ENCODE data around the gene METTL26. TPM values are rescaled to one million over a fixed set of nuclear protein-coding genes. Genes with fewer than 3 reads are reported as not detected.

METTL26 gene
- total and polyA plus RNA-seq, 4 donors, result 26.3 to 69.1 (median 41.4) TPM

DNA sequence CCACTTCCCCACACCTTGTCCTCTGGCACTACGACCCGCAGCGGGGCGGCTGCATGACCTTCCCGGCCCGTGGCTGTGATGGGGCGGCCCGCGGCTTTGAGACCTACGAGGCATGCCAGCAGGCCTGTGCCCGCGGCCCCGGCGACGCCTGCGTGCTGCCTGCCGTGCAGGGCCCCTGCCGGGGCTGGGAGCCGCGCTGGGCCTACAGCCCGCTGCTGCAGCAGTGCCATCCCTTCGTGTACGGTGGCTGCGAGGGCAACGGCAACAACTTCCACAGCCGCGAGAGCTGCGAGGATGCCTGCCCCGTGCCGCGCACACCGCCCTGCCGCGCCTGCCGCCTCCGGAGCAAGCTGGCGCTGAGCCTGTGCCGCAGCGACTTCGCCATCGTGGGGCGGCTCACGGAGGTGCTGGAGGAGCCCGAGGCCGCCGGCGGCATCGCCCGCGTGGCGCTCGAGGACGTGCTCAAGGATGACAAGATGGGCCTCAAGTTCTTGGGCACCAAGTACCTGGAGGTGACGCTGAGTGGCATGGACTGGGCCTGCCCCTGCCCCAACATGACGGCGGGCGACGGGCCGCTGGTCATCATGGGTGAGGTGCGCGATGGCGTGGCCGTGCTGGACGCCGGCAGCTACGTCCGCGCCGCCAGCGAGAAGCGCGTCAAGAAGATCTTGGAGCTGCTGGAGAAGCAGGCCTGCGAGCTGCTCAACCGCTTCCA lies 2.6 kb downstream of the METTL26 start:
- WGBS, result 98% methylated on average over 74 of the region's 74 CpGs
- Histone ChIP-seq H3K36me3 (ENCODE audit: control insufficient read depth in 4 of 4, insufficient read depth in 3 of 4, low read depth in 1 of 4, low read length in 3 of 4) (peaks cover 0 to 7% (median 0%) of the 10 kb centered on the region in 4 donors), H3K9me3 (ENCODE audit: control insufficient read depth in 4 of 4, low read length in 3 of 4) (no peaks in the 10 kb centered on the region), H3K27ac (ENCODE audit: low read depth in 1 of 2, low read length in 2 of 2) (no peak overlapping the region), H3K9ac (ENCODE audit: low read depth in 1 of 2, low read length in 2 of 2) (no peak overlapping the region), H3K27me3 (ENCODE audit: control insufficient read depth in 4 of 4, insufficient read depth in 4 of 4, low read length in 3 of 4) (no peaks in the 10 kb centered on the region), H3K4me1 (ENCODE audit: control insufficient read depth in 4 of 4, insufficient read depth in 4 of 4, low read length in 3 of 4) (peaks cover 34 to 55% (median 44%) of the 10 kb centered on the region in 4 donors), H3K4me3 (ENCODE audit: low read depth in 1 of 3, low read length in 3 of 3) (no peak overlapping the region)
- DNase-seq (ENCODE audit: low spot score), result no peak
- no peak for TF ChIP-seq RAD21 (IDR thresholded peaks at IDR 0.05)
- no peak for TF ChIP-seq FOXA1 (IDR thresholded peaks at IDR 0.05)
- TF ChIP-seq, protein P1, sequence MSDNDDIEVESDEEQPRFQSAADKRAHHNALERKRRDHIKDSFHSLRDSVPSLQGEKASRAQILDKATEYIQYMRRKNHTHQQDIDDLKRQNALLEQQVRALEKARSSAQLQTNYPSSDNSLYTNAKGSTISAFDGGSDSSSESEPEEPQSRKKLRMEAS (IDR thresholded peaks at IDR 0.05), result no peak
- no peak for TF ChIP-seq SP1 (IDR thresholded peaks at IDR 0.05)
- TF ChIP-seq, protein P2, sequence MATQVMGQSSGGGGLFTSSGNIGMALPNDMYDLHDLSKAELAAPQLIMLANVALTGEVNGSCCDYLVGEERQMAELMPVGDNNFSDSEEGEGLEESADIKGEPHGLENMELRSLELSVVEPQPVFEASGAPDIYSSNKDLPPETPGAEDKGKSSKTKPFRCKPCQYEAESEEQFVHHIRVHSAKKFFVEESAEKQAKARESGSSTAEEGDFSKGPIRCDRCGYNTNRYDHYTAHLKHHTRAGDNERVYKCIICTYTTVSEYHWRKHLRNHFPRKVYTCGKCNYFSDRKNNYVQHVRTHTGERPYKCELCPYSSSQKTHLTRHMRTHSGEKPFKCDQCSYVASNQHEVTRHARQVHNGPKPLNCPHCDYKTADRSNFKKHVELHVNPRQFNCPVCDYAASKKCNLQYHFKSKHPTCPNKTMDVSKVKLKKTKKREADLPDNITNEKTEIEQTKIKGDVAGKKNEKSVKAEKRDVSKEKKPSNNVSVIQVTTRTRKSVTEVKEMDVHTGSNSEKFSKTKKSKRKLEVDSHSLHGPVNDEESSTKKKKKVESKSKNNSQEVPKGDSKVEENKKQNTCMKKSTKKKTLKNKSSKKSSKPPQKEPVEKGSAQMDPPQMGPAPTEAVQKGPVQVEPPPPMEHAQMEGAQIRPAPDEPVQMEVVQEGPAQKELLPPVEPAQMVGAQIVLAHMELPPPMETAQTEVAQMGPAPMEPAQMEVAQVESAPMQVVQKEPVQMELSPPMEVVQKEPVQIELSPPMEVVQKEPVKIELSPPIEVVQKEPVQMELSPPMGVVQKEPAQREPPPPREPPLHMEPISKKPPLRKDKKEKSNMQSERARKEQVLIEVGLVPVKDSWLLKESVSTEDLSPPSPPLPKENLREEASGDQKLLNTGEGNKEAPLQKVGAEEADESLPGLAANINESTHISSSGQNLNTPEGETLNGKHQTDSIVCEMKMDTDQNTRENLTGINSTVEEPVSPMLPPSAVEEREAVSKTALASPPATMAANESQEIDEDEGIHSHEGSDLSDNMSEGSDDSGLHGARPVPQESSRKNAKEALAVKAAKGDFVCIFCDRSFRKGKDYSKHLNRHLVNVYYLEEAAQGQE (IDR thresholded peaks at IDR 0.05), result no peak
- TF ChIP-seq HNF4A (conservative IDR thresholded peaks at IDR 0.05), result no peak
- TF ChIP-seq, protein P3, sequence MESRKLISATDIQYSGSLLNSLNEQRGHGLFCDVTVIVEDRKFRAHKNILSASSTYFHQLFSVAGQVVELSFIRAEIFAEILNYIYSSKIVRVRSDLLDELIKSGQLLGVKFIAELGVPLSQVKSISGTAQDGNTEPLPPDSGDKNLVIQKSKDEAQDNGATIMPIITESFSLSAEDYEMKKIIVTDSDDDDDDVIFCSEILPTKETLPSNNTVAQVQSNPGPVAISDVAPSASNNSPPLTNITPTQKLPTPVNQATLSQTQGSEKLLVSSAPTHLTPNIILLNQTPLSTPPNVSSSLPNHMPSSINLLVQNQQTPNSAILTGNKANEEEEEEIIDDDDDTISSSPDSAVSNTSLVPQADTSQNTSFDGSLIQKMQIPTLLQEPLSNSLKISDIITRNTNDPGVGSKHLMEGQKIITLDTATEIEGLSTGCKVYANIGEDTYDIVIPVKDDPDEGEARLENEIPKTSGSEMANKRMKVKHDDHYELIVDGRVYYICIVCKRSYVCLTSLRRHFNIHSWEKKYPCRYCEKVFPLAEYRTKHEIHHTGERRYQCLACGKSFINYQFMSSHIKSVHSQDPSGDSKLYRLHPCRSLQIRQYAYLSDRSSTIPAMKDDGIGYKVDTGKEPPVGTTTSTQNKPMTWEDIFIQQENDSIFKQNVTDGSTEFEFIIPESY (IDR thresholded peaks at IDR 0.05), result no peak
- TF ChIP-seq, protein P4, sequence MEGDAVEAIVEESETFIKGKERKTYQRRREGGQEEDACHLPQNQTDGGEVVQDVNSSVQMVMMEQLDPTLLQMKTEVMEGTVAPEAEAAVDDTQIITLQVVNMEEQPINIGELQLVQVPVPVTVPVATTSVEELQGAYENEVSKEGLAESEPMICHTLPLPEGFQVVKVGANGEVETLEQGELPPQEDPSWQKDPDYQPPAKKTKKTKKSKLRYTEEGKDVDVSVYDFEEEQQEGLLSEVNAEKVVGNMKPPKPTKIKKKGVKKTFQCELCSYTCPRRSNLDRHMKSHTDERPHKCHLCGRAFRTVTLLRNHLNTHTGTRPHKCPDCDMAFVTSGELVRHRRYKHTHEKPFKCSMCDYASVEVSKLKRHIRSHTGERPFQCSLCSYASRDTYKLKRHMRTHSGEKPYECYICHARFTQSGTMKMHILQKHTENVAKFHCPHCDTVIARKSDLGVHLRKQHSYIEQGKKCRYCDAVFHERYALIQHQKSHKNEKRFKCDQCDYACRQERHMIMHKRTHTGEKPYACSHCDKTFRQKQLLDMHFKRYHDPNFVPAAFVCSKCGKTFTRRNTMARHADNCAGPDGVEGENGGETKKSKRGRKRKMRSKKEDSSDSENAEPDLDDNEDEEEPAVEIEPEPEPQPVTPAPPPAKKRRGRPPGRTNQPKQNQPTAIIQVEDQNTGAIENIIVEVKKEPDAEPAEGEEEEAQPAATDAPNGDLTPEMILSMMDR (IDR thresholded peaks at IDR 0.05; ENCODE audit: low read depth, low read length, missing input control), result no peak
- TF ChIP-seq FOXA2 (IDR thresholded peaks at IDR 0.05), result no peak
- TF ChIP-seq TAF1 (conservative IDR thresholded peaks at IDR 0.05), result no peak
- TF ChIP-seq GABPA (IDR thresholded peaks at IDR 0.05 in 1 of 2, conservative IDR thresholded peaks at IDR 0.05 in 1 of 2), result no peak
- TF ChIP-seq EGR1 (IDR thresholded peaks at IDR 0.05; ENCODE audit: low read depth in 2 of 2), result no peak
- no peak for TF ChIP-seq YY1 (IDR thresholded peaks at IDR 0.05)
- TF ChIP-seq RXRA (IDR thresholded peaks at IDR 0.05), result no peak
- TF ChIP-seq, protein P5, sequence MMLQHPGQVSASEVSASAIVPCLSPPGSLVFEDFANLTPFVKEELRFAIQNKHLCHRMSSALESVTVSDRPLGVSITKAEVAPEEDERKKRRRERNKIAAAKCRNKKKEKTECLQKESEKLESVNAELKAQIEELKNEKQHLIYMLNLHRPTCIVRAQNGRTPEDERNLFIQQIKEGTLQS (IDR thresholded peaks at IDR 0.05), result no peak
- TF ChIP-seq JUND (IDR thresholded peaks at IDR 0.05), result no peak
- no peak for TF ChIP-seq HNF4G (IDR thresholded peaks at IDR 0.05)
